PFSK-1 (cell line): ENCODE data around the gene CPLANE2.

Source experiments
- POLR2AphosphoS5 ChIP-seq: IDR thresholded peaks from 2 replicates; pipeline ENCODE4 v1.6.1; 2012; ENCODE audit warnings: low read depth, mild to moderate bottlenecking, control low read depth, low read length, moderate library complexity
- REST ChIP-seq, 2 experiments: IDR thresholded peaks; 2 replicates each; pipeline versions ENCODE4 v1.6.1 to v1.8.0; 2011 to 2012; ENCODE audit warnings: low read depth in 2 of 2, low read length in 2 of 2, control low read depth in 1 of 2, inconsistent platforms in 1 of 2, mild to moderate bottlenecking in 1 of 2, moderate library complexity in 1 of 2; ENCODE audit not compliant: insufficient read depth in 1 of 2
- TAF1 ChIP-seq: IDR thresholded peaks from 2 replicates; pipeline ENCODE4 v1.6.1; 2012; ENCODE audit warnings: low read length, control low read depth, borderline replicate concordance; ENCODE audit not compliant: insufficient read depth

- TF ChIP-seq POLR2AphosphoS5 (no peak), REST (IDR thresholded peaks at IDR 0.05; ENCODE audit: insufficient read depth in 1 of 2, low read depth in 2 of 2, low read length in 2 of 2) (no peak), TAF1 (no peak)
Observed at GRCh38 chr1:16245476-16246196, 8.7 kb upstream of the CPLANE2 start.
